H9 (cell line): Measurements from ENCODE around the gene TMEM44. TPM values are rescaled to one million over a fixed set of nuclear protein-coding genes. Genes with fewer than 3 reads are reported as not detected.

Experiments used
- DNase-seq: peaks from one replicate; pipeline ENCODE4 v3.0.0-alpha.2; 2017
- H2AFZ ChIP-seq: one replicate; pipeline ENCODE4 v1.6.1; 2013; ENCODE audit warnings: mild to moderate bottlenecking, low read length, control low read depth, moderate library complexity
- H2AK5ac ChIP-seq: 2 replicates; pipeline ENCODE4 v1.6.1; 2013; ENCODE audit warnings: low read length, control low read depth, mixed read lengths; ENCODE audit not compliant: insufficient read length
- H2BK120ac ChIP-seq: one replicate; pipeline ENCODE4 v1.6.1; 2013; ENCODE audit warnings: low read depth, mild to moderate bottlenecking, low read length, control low read depth, inconsistent platforms; ENCODE audit not compliant: poor library complexity, severe bottlenecking
- H2BK12ac ChIP-seq: 2 replicates; pipeline ENCODE4 v1.6.1; 2013; ENCODE audit warnings: low read length, control low read depth, mixed read lengths, low read depth; ENCODE audit not compliant: insufficient read length
- H2BK15ac ChIP-seq: 2 replicates; pipeline ENCODE4 v1.6.1; 2013; ENCODE audit warnings: low read depth, low read length, control low read depth
- H2BK20ac ChIP-seq: one replicate; pipeline ENCODE4 v1.6.1; 2013; ENCODE audit warnings: low read depth, mild to moderate bottlenecking, low read length, control low read depth, inconsistent platforms; ENCODE audit not compliant: poor library complexity, severe bottlenecking
- H2BK5ac ChIP-seq: 2 replicates; pipeline ENCODE4 v1.6.1; 2013; ENCODE audit warnings: low read length, control low read depth, mixed read lengths; ENCODE audit not compliant: insufficient read length
- H3K14ac ChIP-seq: 2 replicates; pipeline ENCODE4 v1.6.1; 2013; ENCODE audit warnings: low read length, control low read depth; ENCODE audit not compliant: insufficient read depth
- H3K18ac ChIP-seq: 2 replicates; pipeline ENCODE4 v1.6.1; 2013; ENCODE audit warnings: low read depth, mild to moderate bottlenecking, mixed read lengths, low read length, control low read depth; ENCODE audit not compliant: insufficient read length
- H3K23ac ChIP-seq: 2 replicates; pipeline ENCODE4 v1.6.1; 2013; ENCODE audit warnings: low read length, control low read depth, mixed read lengths, low read depth; ENCODE audit not compliant: insufficient read length
- H3K23me2 ChIP-seq: 2 replicates; pipeline ENCODE4 v1.6.1; 2013; ENCODE audit warnings: low read depth, mild to moderate bottlenecking, mixed read lengths, low read length, control low read depth; ENCODE audit not compliant: insufficient read length, poor library complexity, severe bottlenecking
- H3K27ac ChIP-seq: 2 replicates; pipeline ENCODE4 v1.5.1; 2013; ENCODE audit warnings: low read length, control low read depth, mixed read lengths, low read depth; ENCODE audit not compliant: insufficient read length
- H3K27me3 ChIP-seq: 2 replicates; pipeline ENCODE4 v1.6.1; 2013; ENCODE audit warnings: low read length, control low read depth, inconsistent platforms; ENCODE audit not compliant: insufficient read depth
- H3K4ac ChIP-seq: 2 replicates; pipeline ENCODE4 v1.6.1; 2013; ENCODE audit warnings: low read depth, mild to moderate bottlenecking, control low read depth, inconsistent platforms, low read length, moderate library complexity
- H3K4me1 ChIP-seq: 2 replicates; pipeline ENCODE4 v1.6.1; 2013; ENCODE audit warnings: low read length, control low read depth, inconsistent platforms; ENCODE audit not compliant: insufficient read depth
- H3K4me2 ChIP-seq: 2 replicates; pipeline ENCODE4 v1.6.1; 2013; ENCODE audit warnings: low read length, control low read depth, mixed read lengths; ENCODE audit not compliant: insufficient read length, insufficient read depth
- H3K56ac ChIP-seq: 2 replicates; pipeline ENCODE4 v1.6.1; 2013; ENCODE audit warnings: low read depth, mild to moderate bottlenecking, mixed read lengths, low read length, control low read depth; ENCODE audit not compliant: insufficient read length
- H3K79me1 ChIP-seq: 2 replicates; pipeline ENCODE4 v1.6.1; 2013; ENCODE audit warnings: low read depth, mild to moderate bottlenecking, moderate library complexity, low read length, control low read depth, inconsistent platforms; ENCODE audit not compliant: insufficient read depth, poor library complexity, severe bottlenecking
- H3K79me2 ChIP-seq: 2 replicates; pipeline ENCODE4 v1.6.1; 2013; ENCODE audit warnings: low read length, control low read depth, inconsistent platforms; ENCODE audit not compliant: insufficient read depth
- H3K9ac ChIP-seq: 2 replicates; pipeline ENCODE4 v1.6.1; 2013; ENCODE audit warnings: low read length, control low read depth, mixed read lengths; ENCODE audit not compliant: insufficient read length; ENCODE audit errors: extremely low read depth
- H3K9me3 ChIP-seq: one replicate; pipeline ENCODE4 v1.6.1; 2013; ENCODE audit warnings: low read depth, low read length, inconsistent platforms; ENCODE audit not compliant: control insufficient read depth
- H3T11ph ChIP-seq: one replicate; pipeline ENCODE4 v1.6.1; 2013; ENCODE audit warnings: mild to moderate bottlenecking, low read length, control low read depth, inconsistent platforms
- H4K20me1 ChIP-seq: one replicate; pipeline ENCODE4 v1.6.1; 2013; ENCODE audit not compliant: control insufficient read depth, insufficient read length, insufficient read depth
- H4K5ac ChIP-seq: 2 replicates; pipeline ENCODE4 v1.6.1; 2013; ENCODE audit warnings: low read depth, mild to moderate bottlenecking, mixed read lengths, low read length, control low read depth; ENCODE audit not compliant: insufficient read length
- H4K8ac ChIP-seq: replicated peaks from 2 replicates; pipeline ENCODE4 v1.6.1; 2013; ENCODE audit warnings: low read length, control low read depth, mixed read lengths, low read depth; ENCODE audit not compliant: insufficient read length
- H4K91ac ChIP-seq: 2 replicates; pipeline ENCODE4 v1.6.1; 2013; ENCODE audit warnings: low read depth, mild to moderate bottlenecking, moderate library complexity, mixed read lengths, low read length, control low read depth; ENCODE audit not compliant: insufficient read length
- H3K27ac Mint-ChIP-seq, 3 experiments: 2 replicates in 2 of 3; 3 replicates in 1 of 3; pipeline ENCODE4 v1.8.0; 2020 to 2021; ENCODE audit warnings: mixed read lengths in 3 of 3, mild to moderate bottlenecking in 1 of 3, moderate library complexity in 1 of 3
- H3K27me3 Mint-ChIP-seq: 2 replicates; pipeline ENCODE4 v1.8.0; 2021; ENCODE audit warnings: low read depth, mild to moderate bottlenecking, moderate library complexity, mixed read lengths
- H3K36me3 Mint-ChIP-seq, 3 experiments: 2 replicates in 2 of 3; 3 replicates in 1 of 3; pipeline ENCODE4 v1.8.0; 2020 to 2021; ENCODE audit warnings: low read depth in 3 of 3, mixed read lengths in 3 of 3; ENCODE audit not compliant: insufficient read depth in 1 of 3
- H3K4me1 Mint-ChIP-seq, 2 experiments: 2 replicates each; pipeline ENCODE4 v1.8.0; 2020; ENCODE audit warnings: mixed read lengths in 2 of 2
- H3K4me3 Mint-ChIP-seq, 2 experiments: 2 replicates in 1 of 2; 3 replicates in 1 of 2; pipeline ENCODE4 v1.8.0; 2020 to 2021; ENCODE audit warnings: mild to moderate bottlenecking in 2 of 2, mixed read lengths in 2 of 2, moderate library complexity in 1 of 2
- H3K9me3 Mint-ChIP-seq, 2 experiments: 2 replicates in 1 of 2; 3 replicates in 1 of 2; pipeline ENCODE4 v1.8.0; 2020; ENCODE audit warnings: mild to moderate bottlenecking in 2 of 2, mixed read lengths in 2 of 2, moderate library complexity in 1 of 2
- CTCF ChIP-seq: fragments of 200-600 bp; sonication (generic); conservative IDR thresholded peaks from 3 replicates; pipeline ENCODE4 v1.8.0; 2021; ENCODE audit warnings: antibody characterized with exemption, mild to moderate bottlenecking
- WGBS: extraction: QIAGEN DNeasy Blood & Tissue Kit; methylation state at CpG from one replicate; pipeline ENCODE4 v1.1.7; 2013; ENCODE audit warnings: missing lambda C conversion rate, low lambda C conversion rate, mixed read lengths; ENCODE audit not compliant: insufficient read length; ENCODE audit errors: extremely low coverage; 5-methylcytosine and 5-hydroxymethylcytosine counted together
- total RNA-seq: library from RNA; stranded (reverse); gene quantifications from 2 replicates; pipeline ENCODE4 v1.2.1, GENCODE V29; 2021

Gene TMEM44
- total RNA-seq, 1 experiment from 2014 or later: 19.8 TPM

DNA sequence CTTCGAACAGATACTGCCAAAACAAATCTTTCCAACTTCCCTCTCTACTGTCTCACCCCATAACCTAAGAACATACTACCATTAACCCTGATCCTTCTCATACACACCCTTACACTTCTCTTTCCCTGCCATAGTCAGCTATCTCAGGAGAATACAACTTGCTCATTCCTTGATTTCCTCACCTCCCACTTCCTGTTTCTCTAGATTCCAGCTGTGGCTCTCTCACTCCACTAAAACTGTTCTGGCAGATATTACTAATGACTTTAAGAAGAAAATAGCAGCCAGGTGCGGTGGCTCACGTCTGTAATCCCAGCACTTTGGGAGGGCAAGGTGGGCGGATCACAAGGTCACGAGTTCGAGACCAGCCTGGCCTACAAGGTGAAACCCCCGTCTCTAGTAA is 34.1 kb upstream of the TMEM44 start:
- no peak overlapping the region for H3K27ac ChIP-seq
- H3K27ac Mint-ChIP-seq: no peak overlapping the region; a peak in 1 of 7 replicates
- H3K4me3 Mint-ChIP-seq: no peak overlapping the region
- H3T11ph ChIP-seq: no peak overlapping the region
- H2BK120ac ChIP-seq: no peak overlapping the region
- no peak overlapping the region for H3K4ac ChIP-seq
- H4K91ac ChIP-seq: no peak overlapping the region
- H3K4me1 ChIP-seq: no peaks in the 10 kb centered on the region
- TF ChIP-seq CTCF: no peak
- no peak overlapping the region for H3K9ac ChIP-seq
- no peak overlapping the region for H3K18ac ChIP-seq
- peaks cover 6 to 12% of the 10 kb centered on the region in 2 experiments for H3K4me1 Mint-ChIP-seq
- no peak overlapping the region for H2BK20ac ChIP-seq
- H3K27me3 Mint-ChIP-seq: no peaks in the 10 kb centered on the region
- no peak overlapping the region for H4K8ac ChIP-seq
- WGBS: no CpG with 5 or more reads among the region's 7 CpGs
- DNase-seq: no peak
- H4K20me1 ChIP-seq: no peaks in the 10 kb centered on the region
- no peak overlapping the region for H3K14ac ChIP-seq
- no peak overlapping the region for H3K56ac ChIP-seq
- H2AFZ ChIP-seq: no peak overlapping the region
- H3K23ac ChIP-seq: no peak overlapping the region
- no peak overlapping the region for H2AK5ac ChIP-seq
- no peak overlapping the region for H2BK12ac ChIP-seq
- no peak overlapping the region for H2BK5ac ChIP-seq
- H3K9me3 ChIP-seq: no peaks in the 10 kb centered on the region
- H3K9me3 Mint-ChIP-seq: no peaks in the 10 kb centered on the region
- H3K79me2 ChIP-seq: peaks cover 12% of the 10 kb centered on the region; the same call in 1 of the 2 replicates
- H4K5ac ChIP-seq: no peak overlapping the region
- H3K23me2 ChIP-seq: peaks cover 4% of the 10 kb centered on the region
- peaks cover 15 to 55% (median 50%) of the 10 kb centered on the region in 3 experiments; a peak in 6 of 7 replicates for H3K36me3 Mint-ChIP-seq
- H2BK15ac ChIP-seq: no peak overlapping the region
- no peak overlapping the region for H3K4me2 ChIP-seq
- H3K79me1 ChIP-seq: peaks cover 4% of the 10 kb centered on the region
- H3K27me3 ChIP-seq: no peaks in the 10 kb centered on the region
